Measurements from ENCODE around the gene TAP2. TPM values are rescaled to one million over a fixed set of nuclear protein-coding genes. Genes with fewer than 3 reads are reported as not detected.

TAP2 gene
- total and polyA plus RNA-seq, 2 donors (not counting 1 experiment from before 2014, with no cell fraction given): 66.1 to 126 TPM

DNA sequence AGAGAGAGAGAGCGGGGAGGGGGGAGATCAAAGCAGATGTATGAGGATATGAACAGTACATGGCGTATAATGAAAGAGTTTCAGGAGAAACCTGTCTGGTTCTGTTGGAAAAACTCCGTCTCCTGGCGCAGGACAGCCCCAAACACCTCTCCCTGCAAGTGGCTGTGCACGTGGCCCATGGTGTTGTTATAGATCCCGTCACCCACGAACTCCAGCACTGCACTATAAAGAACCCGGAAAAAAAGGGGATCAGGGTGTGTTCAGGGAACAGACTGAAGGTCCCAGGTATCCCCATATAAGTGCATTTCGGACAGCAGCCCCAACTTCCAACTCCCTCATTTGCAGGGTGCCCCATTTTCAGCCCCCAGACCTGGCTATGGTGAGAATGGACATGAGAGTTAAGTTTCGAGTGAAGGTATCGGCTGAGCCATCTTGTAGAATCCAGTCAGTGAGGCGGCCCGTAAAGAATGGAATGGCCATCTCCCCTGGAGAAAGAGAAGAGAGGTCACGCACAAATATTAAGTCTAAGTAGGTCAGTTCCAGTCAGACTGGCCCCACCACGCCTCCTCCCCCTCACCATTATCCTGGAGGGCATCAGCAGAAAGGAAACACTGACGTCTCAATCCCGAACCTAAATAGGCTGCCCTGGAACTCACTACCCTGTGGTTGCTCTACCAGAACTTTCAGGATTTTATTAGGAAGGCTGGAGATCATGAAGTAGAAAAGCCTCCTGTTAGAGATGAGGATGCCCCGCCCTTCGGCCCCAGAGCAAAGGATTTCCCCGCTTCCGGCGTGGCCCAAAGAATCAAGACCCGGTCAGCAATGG lies 13.7 kb upstream of the TAP2 start:
- WGBS (ENCODE audit: insufficient coverage): 50% methylated on average over 16 of the region's 23 CpGs
- H3K27ac ChIP-seq (ENCODE audit: low read length in 2 of 2): peak overlapping the region; percentile 98 to 99
- Mint-ChIP-seq H3K27ac (peak overlapping the region; percentile 100), H3K27me3 (no peaks in the 10 kb centered on the region), H3K4me1 (peaks cover 77% of the 10 kb centered on the region), H3K9me3 (ENCODE audit: insufficient read depth) (no peaks in the 10 kb centered on the region), H3K4me3 (peak overlapping the region; percentile 99)
- H3K9ac ChIP-seq (ENCODE audit: low read length): peak overlapping the region; percentile 99
- peaks cover 100% of the 10 kb centered on the region for H3K79me2 ChIP-seq (ENCODE audit: control insufficient read depth, insufficient read depth, low read length)
- no peaks in the 10 kb centered on the region for H3K27me3 ChIP-seq (replicated peaks in 1 of 4; ENCODE audit: control extremely low read depth in 1 of 4, control insufficient read depth in 3 of 4, insufficient read depth in 4 of 4, low read length in 3 of 4)
- peaks cover 64 to 68% of the 10 kb centered on the region in 2 donors for H3K4me1 ChIP-seq (ENCODE audit: control insufficient read depth in 2 of 2, insufficient read depth in 2 of 2, low read length in 2 of 2)
- H3K4me2 ChIP-seq (replicated peaks; ENCODE audit: low read depth, low read length, poor library complexity, severe bottlenecking): peak overlapping the region; percentile 82
- H3K9me3 ChIP-seq (ENCODE audit: control extremely low read depth in 1 of 3, control insufficient read depth in 2 of 3, insufficient read depth in 1 of 3, low read length in 2 of 3): no peaks in the 10 kb centered on the region
- ChIA-PET CTCF (interaction anchor here (1.3 to 8.1 kb wide), 8 partner anchors 9 to 439 kb away, joined by 4 to 359 read pairs (median 20); partner anchors contain the start of genes HLA-DPA1, PSMB8 and TAP2), POLR2A (interaction anchor here (0.6 to 6.4 kb wide), 9 partner anchors 11 to 418 kb away, joined by 3 to 282 read pairs (median 11); partner anchors contain the start of genes BRD2, HLA-DMA, PSMB8 and TAP2)
- intact Hi-C loops (cut with micrococcal nuclease): no loop called here
- DNase-seq: no peak
- peak overlapping the region; percentile 91 to 98 (median 94) for H3K4me3 ChIP-seq (ENCODE audit: control extremely low read depth in 1 of 5, extremely low read depth in 1 of 5, insufficient read depth in 1 of 5, low read depth in 2 of 5, low read length in 4 of 5)
- TF ChIP-seq EZH2 (IDR thresholded peaks at IDR 0.05; ENCODE audit: borderline replicate concordance, insufficient read depth, low read depth, low read length, poor library complexity, severe bottlenecking): no peak
- TF ChIP-seq, protein P1, sequence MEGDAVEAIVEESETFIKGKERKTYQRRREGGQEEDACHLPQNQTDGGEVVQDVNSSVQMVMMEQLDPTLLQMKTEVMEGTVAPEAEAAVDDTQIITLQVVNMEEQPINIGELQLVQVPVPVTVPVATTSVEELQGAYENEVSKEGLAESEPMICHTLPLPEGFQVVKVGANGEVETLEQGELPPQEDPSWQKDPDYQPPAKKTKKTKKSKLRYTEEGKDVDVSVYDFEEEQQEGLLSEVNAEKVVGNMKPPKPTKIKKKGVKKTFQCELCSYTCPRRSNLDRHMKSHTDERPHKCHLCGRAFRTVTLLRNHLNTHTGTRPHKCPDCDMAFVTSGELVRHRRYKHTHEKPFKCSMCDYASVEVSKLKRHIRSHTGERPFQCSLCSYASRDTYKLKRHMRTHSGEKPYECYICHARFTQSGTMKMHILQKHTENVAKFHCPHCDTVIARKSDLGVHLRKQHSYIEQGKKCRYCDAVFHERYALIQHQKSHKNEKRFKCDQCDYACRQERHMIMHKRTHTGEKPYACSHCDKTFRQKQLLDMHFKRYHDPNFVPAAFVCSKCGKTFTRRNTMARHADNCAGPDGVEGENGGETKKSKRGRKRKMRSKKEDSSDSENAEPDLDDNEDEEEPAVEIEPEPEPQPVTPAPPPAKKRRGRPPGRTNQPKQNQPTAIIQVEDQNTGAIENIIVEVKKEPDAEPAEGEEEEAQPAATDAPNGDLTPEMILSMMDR (IDR thresholded peaks at IDR 0.05): no peak
- H2AFZ ChIP-seq (ENCODE audit: insufficient read depth, low read depth, low read length, poor library complexity, severe bottlenecking): peak overlapping the region; percentile 86
- peaks cover 16% of the 10 kb centered on the region for H4K20me1 ChIP-seq (ENCODE audit: control insufficient read depth, insufficient read depth, low read length, poor library complexity, severe bottlenecking)
- peaks cover 21 to 63% of the 10 kb centered on the region in 2 experiments for H3K36me3 ChIP-seq (replicated peaks in 1 of 2; ENCODE audit: control extremely low read depth in 1 of 2, control insufficient read depth in 1 of 2, extremely low read depth in 1 of 2, insufficient read depth in 2 of 2, low read length in 1 of 2)
- ATAC-seq (ENCODE audit: low read depth): no peak
